Measurements from ENCODE around the gene BCAR3. TPM values are rescaled to one million over a fixed set of nuclear protein-coding genes. Genes with fewer than 3 reads are reported as not detected.

Gene BCAR3
- total RNA-seq, 2 donors from 2014 or later: 32.7 to 48.7 TPM

GRCh38 chr1:93601686-93602085 is 80.0 kb downstream of the BCAR3 start:
- H3K27me3 Mint-ChIP-seq (ENCODE audit: insufficient read depth): no peaks in the 10 kb centered on the region
- no peaks in the 10 kb centered on the region for H3K27me3 ChIP-seq (ENCODE audit: control insufficient read depth, insufficient read depth, low read length, poor library complexity, severe bottlenecking)

GRCh38 chr1:93600663-93601062 is 81.0 kb downstream of the BCAR3 start:
- no peak for DNase-seq
- Mint-ChIP-seq H3K27me3 (ENCODE audit: insufficient read depth) (no peaks in the 10 kb centered on the region), H3K4me1 (peaks cover 52% of the 10 kb centered on the region), H3K4me3 (no peak overlapping the region), H3K36me3 (ENCODE audit: low read depth) (peaks cover 10% of the 10 kb centered on the region), H3K27ac (no peak overlapping the region), H3K9me3 (no peaks in the 10 kb centered on the region)
- Histone ChIP-seq H3K4me3 (ENCODE audit: low read length) (no peak overlapping the region), H3K4me1 (ENCODE audit: control insufficient read depth, insufficient read depth, low read length) (peaks cover 4% of the 10 kb centered on the region), H3K36me3 (ENCODE audit: control insufficient read depth, insufficient read depth, low read length) (peaks cover 62% of the 10 kb centered on the region), H3K27me3 (ENCODE audit: control insufficient read depth, insufficient read depth, low read length, poor library complexity, severe bottlenecking) (no peaks in the 10 kb centered on the region), H3K9ac (ENCODE audit: extremely low read depth, low read length, poor library complexity, severe bottlenecking) (no peak overlapping the region), H3K27ac (ENCODE audit: low read depth, low read length) (no peak overlapping the region), H3K9me3 (ENCODE audit: control insufficient read depth, low read length) (no peaks in the 10 kb centered on the region)
- WGBS, 2 experiments (ENCODE audit: insufficient coverage in 1 of 2, insufficient read length in 1 of 2): 83 to 89% methylated on average over 2 of the region's 2 CpGs
- TF ChIP-seq CTCF (conservative IDR thresholded peaks at IDR 0.05): no peak

More at GRCh38 chr1:93601686-93602085, 80.0 kb downstream of the BCAR3 start:
- Mint-ChIP-seq H3K27ac (no peak overlapping the region), H3K4me3 (no peak overlapping the region), H3K9me3 (no peaks in the 10 kb centered on the region), H3K36me3 (ENCODE audit: low read depth) (peaks cover 15% of the 10 kb centered on the region), H3K4me1 (peaks cover 53% of the 10 kb centered on the region)
- DNase-seq: no peak
- H3K4me1 ChIP-seq (ENCODE audit: control insufficient read depth, insufficient read depth, low read length): peaks cover 4% of the 10 kb centered on the region
- WGBS, 2 experiments (ENCODE audit: insufficient coverage in 1 of 2, insufficient read length in 1 of 2): 100% methylated on average over 1 of the region's 1 CpG; no CpG with 5 or more reads in 1 of the 2 experiments
- no peak overlapping the region for H3K27ac ChIP-seq (ENCODE audit: low read depth, low read length)
- TF ChIP-seq CTCF (conservative IDR thresholded peaks at IDR 0.05): no peak
- H3K36me3 ChIP-seq (ENCODE audit: control insufficient read depth, insufficient read depth, low read length): peaks cover 58% of the 10 kb centered on the region
- H3K9ac ChIP-seq (ENCODE audit: extremely low read depth, low read length, poor library complexity, severe bottlenecking): no peak overlapping the region
- H3K4me3 ChIP-seq (ENCODE audit: low read length): no peak overlapping the region
- H3K9me3 ChIP-seq (ENCODE audit: control insufficient read depth, low read length): no peaks in the 10 kb centered on the region

GRCh38 chr1:93599479-93599878 is 82.2 kb downstream of the BCAR3 start:
- Histone ChIP-seq H3K4me1 (ENCODE audit: control insufficient read depth, insufficient read depth, low read length) (peaks cover 4% of the 10 kb centered on the region), H3K9me3 (ENCODE audit: control insufficient read depth, low read length) (no peaks in the 10 kb centered on the region), H3K27me3 (ENCODE audit: control insufficient read depth, insufficient read depth, low read length, poor library complexity, severe bottlenecking) (no peaks in the 10 kb centered on the region), H3K4me3 (ENCODE audit: low read length) (no peak overlapping the region), H3K36me3 (ENCODE audit: control insufficient read depth, insufficient read depth, low read length) (peaks cover 61% of the 10 kb centered on the region), H3K27ac (ENCODE audit: low read depth, low read length) (no peak overlapping the region), H3K9ac (ENCODE audit: extremely low read depth, low read length, poor library complexity, severe bottlenecking) (no peak overlapping the region)
- TF ChIP-seq CTCF (conservative IDR thresholded peaks at IDR 0.05): no peak
- Mint-ChIP-seq H3K4me3 (no peak overlapping the region), H3K4me1 (peaks cover 51% of the 10 kb centered on the region), H3K9me3 (no peaks in the 10 kb centered on the region), H3K36me3 (ENCODE audit: low read depth) (peaks cover 10% of the 10 kb centered on the region), H3K27ac (peak overlapping the region; percentile 69), H3K27me3 (ENCODE audit: insufficient read depth) (no peaks in the 10 kb centered on the region)
- WGBS, 2 experiments (ENCODE audit: insufficient coverage in 1 of 2, insufficient read length in 1 of 2): 92% methylated on average over 6 of the region's 6 CpGs
- DNase-seq: no peak
